DOHH2 (cell line): ENCODE data around the gene MARCHF11.

ENCODE experiments used
- CTCF ChIP-seq: fragments of 200-600 bp; sonication (generic); IDR thresholded peaks from one replicate; pipeline ENCODE4 v1.5.1; 2014; ENCODE audit warnings: antibody characterized with exemption, mild to moderate bottlenecking, low read depth, low read length; ENCODE audit not compliant: poor library complexity, severe bottlenecking
- EZH2phosphoT487 ChIP-seq: fragments of 200-600 bp; sonication (generic); IDR thresholded peaks from 2 replicates; pipeline ENCODE4 v1.6.1; 2017; ENCODE audit warnings: borderline replicate concordance, mild to moderate bottlenecking, antibody characterized with exemption, low read length, moderate library complexity, mixed read lengths

- TF ChIP-seq EZH2phosphoT487: no peak
- TF ChIP-seq CTCF: no peak
Observed at GRCh38 chr5:16128944-16129343, 50.6 kb downstream of the MARCHF11 start.
